Measurements from ENCODE around the gene STXBP1.

DNA sequence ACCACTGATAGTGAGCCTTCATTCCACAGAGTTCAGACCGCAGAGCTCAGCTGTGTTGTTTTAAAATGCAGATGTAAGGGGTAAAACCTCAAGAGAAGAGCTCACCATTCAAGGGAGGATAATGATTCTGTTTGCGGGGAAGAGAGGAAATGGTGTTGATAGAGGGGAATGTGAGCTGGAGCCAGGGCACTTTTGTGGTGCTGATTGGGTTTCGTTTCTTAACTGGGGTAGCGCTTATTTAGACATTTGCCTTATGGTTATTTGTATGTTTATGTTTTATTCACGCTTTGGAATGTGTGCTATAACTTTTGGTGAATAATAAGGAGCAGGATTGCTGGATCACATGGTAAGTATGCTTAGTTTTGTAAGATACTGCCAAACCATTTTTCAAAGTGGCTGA is 42.5 kb downstream of the STXBP1 start:
- TF ChIP-seq, protein P1, sequence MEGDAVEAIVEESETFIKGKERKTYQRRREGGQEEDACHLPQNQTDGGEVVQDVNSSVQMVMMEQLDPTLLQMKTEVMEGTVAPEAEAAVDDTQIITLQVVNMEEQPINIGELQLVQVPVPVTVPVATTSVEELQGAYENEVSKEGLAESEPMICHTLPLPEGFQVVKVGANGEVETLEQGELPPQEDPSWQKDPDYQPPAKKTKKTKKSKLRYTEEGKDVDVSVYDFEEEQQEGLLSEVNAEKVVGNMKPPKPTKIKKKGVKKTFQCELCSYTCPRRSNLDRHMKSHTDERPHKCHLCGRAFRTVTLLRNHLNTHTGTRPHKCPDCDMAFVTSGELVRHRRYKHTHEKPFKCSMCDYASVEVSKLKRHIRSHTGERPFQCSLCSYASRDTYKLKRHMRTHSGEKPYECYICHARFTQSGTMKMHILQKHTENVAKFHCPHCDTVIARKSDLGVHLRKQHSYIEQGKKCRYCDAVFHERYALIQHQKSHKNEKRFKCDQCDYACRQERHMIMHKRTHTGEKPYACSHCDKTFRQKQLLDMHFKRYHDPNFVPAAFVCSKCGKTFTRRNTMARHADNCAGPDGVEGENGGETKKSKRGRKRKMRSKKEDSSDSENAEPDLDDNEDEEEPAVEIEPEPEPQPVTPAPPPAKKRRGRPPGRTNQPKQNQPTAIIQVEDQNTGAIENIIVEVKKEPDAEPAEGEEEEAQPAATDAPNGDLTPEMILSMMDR (IDR thresholded peaks at IDR 0.05) = no peak
- no peak for TF ChIP-seq EZH2phosphoT487 (IDR thresholded peaks at IDR 0.05)
- no peak for TF ChIP-seq EZH2 (IDR thresholded peaks at IDR 0.05)

Measured in neural progenitor cell (in vitro differentiated cells).